Neural progenitor cell (in vitro differentiated cells): ENCODE data around the gene C19orf38.

ENCODE experiments used
- CTCF ChIP-seq: fragments of 200-600 bp; sonication (generic); IDR thresholded peaks from 2 replicates; pipeline ENCODE4 v1.5.1; 2017; ENCODE audit warnings: antibody characterized with exemption, mild to moderate bottlenecking
- EZH2 ChIP-seq: fragments of 200-600 bp; sonication (generic); IDR thresholded peaks from 2 replicates; pipeline ENCODE4 v1.6.1; 2017; ENCODE audit warnings: antibody characterized with exemption, mild to moderate bottlenecking, moderate library complexity

- no peak for TF ChIP-seq CTCF
- TF ChIP-seq EZH2 = no peak
These were observed 28.8 kb upstream of the C19orf38 start for GRCh38 chr19:10819124-10820060.
